IPS-18c (cell line): ENCODE results near the gene SLC29A4.
"Not testable (repeated sequence)": the region's sequence is repeated elsewhere in the genome, so short reads cannot be mapped to it uniquely, and the experiment has no call there.

Experiments used
- H3K4me3 ChIP-seq: 2 replicates; pipeline ENCODE4 v1.7.0; 2013; ENCODE audit warnings: low read depth, mild to moderate bottlenecking, low read length, moderate library complexity; ENCODE audit not compliant: insufficient read depth
- H3K9me3 ChIP-seq: one replicate; pipeline ENCODE4 v1.6.1; 2013; ENCODE audit warnings: mild to moderate bottlenecking, low read length, moderate library complexity; ENCODE audit not compliant: control insufficient read depth, insufficient read depth

The SLC29A4 gene

DNA sequence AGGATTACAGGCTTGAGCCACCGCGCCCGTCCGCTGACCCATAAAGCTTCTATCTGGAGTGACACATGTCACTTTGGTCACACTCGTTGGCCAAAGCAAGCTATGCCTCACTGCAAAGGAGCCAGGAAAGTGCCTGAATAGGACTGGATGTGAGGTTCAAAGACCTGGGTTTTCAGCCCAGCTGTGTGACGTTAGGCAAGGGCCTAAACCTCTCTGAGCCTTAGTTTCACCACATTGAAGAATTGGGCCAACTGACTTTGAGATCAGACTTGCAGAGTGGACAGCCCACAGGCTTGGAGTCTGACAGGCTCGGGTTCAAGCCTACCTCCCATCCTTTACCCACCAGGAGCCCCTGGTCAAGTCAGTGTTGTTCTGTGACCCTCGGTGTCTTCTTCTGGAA, 5.8 kb downstream of the SLC29A4 start:
- H3K9me3 ChIP-seq, H3K4me3 ChIP-seq: not testable (repeated sequence)

DNA sequence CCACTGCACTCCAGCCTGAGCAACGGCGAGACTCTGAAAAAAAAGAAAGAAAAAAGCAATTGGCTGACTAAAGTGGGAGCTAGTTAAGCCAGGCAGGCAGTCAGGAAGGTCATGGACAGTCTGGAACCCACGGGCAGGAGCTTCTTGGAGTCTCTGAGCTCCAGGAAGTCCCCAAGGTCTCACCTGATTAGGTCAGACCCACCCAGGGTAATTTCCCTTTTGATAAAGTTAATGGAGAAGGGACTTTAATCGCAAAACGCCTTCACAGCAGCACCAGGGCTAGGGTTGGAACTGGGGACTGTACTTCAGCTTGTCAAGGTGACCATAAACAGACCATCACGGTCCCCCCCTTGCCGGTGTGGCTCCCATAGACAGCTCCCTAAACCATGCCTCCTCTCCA, 6.6 kb downstream of the SLC29A4 start:
- Histone ChIP-seq H3K9me3 (no peaks in the 10 kb centered on the region), H3K4me3 (no peak overlapping the region)

DNA sequence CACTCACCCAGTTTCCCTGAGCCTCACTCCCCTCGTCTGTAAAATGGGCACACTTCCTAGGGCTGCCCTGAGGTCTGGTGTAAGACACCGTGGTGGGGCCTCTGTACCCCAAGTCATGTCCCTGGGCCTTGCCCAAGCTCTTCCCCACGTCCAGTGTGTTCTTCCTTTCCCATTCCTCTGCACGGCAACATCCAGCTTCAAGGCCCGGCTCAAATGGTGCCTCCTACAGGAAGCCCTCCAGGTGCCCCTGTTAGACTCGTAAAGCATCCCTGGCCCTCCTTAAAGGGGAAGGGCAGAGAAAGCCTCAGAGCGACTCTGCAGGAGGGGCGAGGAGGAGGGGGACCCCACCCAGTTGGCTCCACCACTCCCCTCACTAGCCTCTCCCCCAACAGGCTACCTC, 8.6 kb downstream of the SLC29A4 start:
- H3K9me3 ChIP-seq = no peaks in the 10 kb centered on the region

DNA sequence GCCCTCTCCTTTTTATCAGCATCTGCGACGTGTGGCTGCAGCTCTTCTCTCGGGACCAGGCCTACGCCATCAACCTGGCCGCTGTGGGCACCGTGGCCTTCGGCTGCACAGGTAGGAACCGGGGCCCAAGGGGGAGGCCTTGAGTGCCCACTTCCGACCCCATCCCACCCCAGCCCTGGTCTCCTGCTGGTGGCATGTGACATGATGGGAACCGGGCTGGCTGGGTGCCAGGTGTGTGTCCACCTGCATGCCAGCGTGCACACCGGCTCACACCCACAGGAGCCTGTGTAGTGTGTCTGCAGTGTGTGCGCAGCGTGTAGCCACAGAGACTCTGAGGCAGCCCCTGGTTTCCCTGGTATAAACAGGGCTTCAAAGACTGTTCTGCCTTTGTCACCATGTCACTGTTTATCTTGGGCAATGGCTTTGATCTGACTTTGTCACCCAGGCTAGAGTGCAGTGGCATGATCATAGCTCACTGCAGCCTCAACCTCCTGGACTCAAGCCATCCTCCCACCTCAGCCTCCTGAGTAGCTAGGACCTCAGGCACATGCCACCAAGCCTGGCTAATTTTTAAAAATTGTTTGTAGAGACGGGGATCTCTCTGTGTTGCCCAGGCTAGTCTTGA, 9.1 kb downstream of the SLC29A4 start:
- not testable (repeated sequence) for H3K4me3 ChIP-seq, H3K9me3 ChIP-seq

More for the DNA sequence above, 8.6 kb downstream of the SLC29A4 start:
- H3K4me3 ChIP-seq = no peak overlapping the region

DNA sequence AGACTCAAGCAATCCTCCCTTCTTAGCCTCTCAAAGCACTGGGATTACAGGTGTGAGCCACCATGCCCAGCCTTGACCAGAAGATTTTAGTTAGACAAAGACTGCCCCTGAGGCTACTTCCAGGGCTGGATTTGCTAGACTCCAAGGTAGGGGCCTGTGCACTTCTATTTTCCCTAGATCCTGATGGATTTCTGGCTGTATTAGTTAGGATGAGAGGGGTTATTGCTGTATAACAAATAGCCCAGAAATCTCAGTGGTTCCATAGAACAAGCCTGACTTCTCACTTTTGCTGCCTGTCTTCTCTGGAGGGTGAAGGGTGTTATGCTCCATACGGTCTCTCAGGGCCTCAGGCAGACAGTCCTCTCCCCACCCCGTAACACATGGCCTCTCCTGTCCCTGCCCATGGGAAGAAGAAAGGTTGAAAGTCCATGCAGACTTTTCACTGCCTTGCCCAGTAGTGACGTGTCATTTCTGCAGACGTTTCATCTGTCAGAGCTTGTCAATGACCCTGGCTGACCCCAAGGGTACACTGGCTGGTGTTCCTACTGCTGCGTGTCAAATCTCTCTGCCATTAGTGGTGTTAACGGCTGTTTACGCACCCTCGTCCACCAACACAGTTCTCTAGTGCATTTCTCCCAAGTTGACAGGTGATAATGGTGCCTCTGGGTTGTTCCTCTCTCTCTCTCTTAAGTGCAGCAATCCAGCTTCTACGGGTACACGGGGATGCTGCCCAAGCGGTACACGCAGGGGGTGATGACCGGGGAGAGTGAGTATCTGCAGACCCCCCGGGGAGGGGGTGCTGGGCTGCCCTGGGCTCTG, 11.6 kb downstream of the SLC29A4 start:
- Histone ChIP-seq H3K9me3 (no peaks in the 10 kb centered on the region), H3K4me3 (no peak overlapping the region)

DNA sequence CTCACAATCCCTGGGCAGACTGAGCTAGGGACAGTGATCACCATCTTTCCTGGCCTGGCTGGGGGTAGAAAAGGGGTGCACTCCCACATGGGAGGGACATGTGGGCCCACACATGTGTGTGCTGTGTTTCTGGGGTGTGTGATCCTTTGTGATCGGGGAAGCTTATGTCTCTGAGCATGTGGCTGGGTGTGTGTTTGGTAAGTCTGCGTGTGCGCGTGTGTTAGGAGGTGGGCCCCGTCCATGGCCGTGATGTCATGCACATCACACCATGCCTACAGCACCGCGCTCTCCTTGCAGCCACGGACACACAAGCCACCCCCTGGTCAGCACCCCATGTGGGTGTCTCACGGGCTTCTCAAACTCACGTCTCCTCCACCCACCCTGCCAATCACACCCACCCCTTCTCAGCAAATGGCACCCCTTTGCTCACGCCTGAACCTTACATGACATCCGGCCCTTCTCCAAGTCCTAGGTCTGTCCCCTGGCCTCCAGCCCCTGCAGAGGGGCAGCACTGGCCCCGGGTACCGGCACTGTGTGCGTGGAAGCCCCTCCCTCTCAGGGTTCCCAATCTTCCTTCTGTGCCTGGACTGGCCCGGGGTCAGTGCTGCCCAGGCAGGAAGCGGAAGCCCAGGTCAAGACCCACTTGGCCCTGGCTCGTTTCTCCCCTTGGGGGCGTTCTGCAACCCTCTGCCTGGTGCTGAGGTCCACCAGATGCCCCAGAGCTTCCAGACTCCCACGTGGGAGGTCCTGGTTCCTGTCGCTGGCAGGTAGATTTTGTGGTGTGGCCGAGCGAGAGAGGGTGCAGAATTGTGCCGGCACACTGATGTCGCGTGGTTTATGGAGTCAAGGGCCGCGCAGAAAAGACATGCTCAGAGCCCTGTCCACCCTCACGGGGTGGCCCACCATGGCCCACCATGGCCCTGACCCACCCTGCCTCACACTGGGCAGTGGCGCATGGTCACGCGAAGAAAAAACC, 12.6 kb downstream of the SLC29A4 start:
- H3K9me3 ChIP-seq = no peaks in the 10 kb centered on the region
- H3K4me3 ChIP-seq = peak overlapping the region; percentile 58; the same call in 1 of the 2 replicates

DNA sequence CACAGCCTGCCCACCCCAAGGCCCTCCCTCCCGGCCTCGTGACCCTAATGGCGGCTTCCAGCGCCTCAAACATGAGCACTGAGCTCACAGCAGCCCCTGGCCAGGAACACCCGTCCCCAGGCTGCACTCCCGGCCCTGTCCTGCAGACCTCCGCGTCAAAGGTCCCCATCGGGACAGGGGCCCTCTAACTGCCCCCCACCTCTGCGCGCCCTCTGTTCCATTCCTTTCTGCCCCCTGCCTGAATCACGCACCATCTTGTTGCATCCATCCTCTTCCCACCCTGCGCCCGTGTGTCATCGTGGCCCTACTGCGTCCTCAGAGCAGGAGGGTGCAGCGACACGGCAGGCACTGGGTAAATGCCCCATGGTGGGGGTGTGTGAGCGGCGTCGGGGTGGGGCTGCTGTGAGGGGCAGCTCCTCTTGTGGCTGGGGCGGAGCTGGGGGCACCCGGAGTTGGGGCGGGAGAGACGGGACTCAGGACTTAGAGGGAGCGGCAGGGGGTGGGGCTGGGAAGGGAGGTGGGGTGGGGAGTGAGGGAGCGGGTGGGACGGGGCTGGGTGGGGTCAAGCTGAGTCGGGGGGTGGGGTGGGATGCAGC, 13.4 kb downstream of the SLC29A4 start:
- Histone ChIP-seq H3K4me3 (peak overlapping the region; percentile 58), H3K9me3 (no peaks in the 10 kb centered on the region)

DNA sequence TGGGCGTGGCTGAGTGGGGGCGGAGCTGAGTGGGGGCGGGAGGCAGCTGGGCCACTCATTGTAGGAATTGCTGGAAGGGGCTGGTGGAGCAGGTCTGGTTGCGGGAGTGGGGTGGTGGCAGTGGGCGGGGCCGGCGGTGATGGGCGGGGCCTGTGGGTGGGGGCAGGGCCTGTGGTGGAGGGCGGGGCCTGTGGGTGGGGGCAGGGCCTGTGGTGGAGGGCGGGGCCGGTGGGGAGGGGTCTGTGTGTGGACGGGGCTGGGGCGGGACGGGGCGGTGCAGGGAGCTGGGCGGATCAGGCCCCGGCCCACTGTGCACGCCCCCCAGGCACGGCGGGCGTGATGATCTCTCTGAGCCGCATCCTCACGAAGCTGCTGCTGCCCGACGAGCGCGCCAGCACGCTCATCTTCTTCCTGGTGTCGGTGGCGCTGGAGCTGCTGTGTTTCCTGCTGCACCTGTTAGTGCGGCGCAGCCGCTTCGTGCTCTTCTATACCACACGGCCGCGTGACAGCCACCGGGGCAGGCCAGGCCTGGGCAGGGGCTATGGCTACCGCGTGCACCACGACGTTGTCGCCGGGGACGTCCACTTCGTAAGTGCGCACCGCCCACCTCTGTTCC, 14.0 kb downstream of the SLC29A4 start:
- H3K4me3 ChIP-seq = peak overlapping the region; percentile 41

DNA sequence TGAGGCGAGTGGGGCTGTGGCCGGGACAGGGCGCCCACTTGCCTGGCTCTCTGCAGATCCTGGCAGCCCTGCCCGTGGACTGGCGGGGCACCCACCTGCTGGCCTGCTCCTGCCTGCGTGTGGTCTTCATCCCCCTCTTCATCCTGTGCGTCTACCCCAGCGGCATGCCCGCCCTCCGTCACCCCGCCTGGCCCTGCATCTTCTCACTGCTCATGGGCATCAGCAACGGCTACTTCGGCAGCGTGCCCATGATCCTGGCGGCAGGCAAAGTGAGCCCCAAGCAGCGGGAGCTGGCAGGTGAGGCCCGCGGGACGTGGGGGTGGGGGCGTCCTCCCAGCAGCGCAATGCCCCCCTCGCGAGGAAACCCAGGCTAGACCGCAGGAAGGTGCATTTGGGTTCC, 17.6 kb downstream of the SLC29A4 start:
- Histone ChIP-seq H3K4me3 (no peak overlapping the region), H3K9me3 (no peaks in the 10 kb centered on the region)

More for the DNA sequence above, 14.0 kb downstream of the SLC29A4 start:
- no peaks in the 10 kb centered on the region for H3K9me3 ChIP-seq

DNA sequence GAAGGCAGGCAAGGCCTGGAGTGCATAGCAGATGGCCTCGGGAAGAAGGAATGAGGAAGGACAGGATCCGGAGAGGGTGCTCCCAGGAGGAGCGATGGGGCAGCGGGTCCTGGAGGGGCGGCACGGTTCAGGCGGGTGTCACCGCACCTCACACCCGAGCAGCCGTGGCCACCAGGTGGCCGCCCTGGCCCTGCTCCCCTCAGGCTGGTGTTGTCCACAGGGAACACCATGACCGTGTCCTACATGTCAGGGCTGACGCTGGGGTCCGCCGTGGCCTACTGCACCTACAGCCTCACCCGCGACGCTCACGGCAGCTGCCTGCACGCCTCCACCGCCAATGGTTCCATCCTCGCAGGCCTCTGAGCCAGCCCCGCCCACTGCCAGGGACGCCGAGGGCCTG, 19.8 kb downstream of the SLC29A4 start:
- Histone ChIP-seq H3K9me3 (no peaks in the 10 kb centered on the region), H3K4me3 (no peak overlapping the region)

DNA sequence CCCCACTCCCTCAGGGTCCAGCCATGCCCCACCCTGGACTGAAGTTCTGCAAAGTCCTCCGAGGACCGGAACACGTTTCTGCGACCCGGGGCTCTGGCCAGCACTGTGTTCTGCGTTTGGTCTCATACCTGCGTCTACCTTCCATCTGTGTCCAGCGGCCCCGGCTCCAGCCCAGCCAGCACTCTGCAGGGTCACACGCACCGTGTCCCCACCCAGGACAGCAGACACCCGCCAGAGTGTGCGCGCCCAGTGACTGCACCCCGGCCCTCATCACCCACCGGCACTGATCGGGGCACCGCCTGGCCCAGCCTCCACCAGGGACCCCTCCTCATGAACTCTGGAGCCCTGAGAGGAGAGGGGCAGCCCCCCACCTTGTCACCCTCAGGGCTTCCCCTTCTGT, 20.3 kb downstream of the SLC29A4 start:
- H3K4me3 ChIP-seq = no peak overlapping the region
- H3K9me3 ChIP-seq = no peaks in the 10 kb centered on the region

DNA sequence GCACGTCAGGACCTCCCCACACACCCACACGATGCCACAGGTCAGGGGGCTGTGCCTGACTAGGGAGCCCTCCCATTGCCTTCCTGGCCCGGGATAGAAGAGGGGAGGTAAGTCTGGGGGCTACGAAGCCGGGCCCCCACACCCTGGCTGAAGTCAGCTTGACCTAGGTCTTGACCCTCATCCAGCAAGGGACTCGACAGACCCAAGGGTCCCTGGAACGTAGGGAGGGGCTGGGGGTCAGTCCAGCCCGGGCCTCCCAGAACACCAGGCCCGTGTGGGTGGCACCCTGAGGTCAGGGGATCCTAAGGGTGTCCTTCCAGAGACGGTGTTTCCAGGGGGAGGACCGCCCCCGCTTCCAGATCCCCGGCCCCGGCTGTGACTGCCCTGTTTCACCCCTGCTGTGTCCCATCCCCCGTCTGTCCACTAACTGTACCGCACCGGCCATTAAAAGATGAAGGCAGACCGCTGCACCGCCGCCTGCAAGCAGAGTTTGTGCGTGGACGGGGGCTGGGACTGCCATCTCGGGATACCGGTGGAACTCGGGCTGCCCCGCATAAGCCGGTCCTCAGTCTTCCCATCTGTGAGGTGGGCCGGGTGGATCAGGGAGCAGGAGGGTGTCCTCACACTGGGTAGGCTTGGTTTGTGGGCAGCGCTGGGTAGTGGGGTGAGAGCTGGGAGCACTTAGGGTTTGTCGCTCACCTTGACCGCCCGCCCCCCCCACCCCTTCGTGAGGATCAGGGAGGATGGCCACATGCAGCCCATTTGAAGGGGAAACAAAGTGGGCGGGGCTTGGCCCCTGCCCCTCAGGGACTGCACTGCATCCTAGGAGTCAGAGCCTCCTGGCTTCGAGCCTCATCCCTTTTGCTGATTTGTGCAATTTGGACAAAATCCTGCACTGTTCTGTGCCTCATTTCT, 21.1 kb downstream of the SLC29A4 start:
- Histone ChIP-seq H3K4me3 (no peak overlapping the region), H3K9me3 (no peaks in the 10 kb centered on the region)

DNA sequence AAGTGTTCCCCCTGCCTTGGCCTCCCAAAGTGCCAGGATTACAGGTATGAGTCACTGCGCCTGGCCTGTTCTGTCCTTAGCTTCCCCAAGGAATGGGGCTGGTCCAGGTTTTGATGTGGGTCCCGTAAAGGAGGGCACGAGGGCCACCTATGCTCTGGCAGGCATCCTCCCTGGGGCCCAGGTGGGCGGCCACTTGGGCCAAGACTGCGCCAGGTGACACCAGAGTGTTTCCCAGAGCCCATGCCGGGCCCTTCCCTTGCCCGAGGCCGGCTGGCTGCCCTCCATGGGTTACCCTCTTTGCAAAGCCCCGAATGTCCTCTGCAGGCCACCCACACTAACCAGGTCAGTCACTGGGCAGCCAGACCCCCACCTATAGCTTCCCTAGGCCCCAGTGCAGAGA, 22.3 kb downstream of the SLC29A4 start:
- H3K9me3 ChIP-seq, H3K4me3 ChIP-seq: not testable (repeated sequence)

DNA sequence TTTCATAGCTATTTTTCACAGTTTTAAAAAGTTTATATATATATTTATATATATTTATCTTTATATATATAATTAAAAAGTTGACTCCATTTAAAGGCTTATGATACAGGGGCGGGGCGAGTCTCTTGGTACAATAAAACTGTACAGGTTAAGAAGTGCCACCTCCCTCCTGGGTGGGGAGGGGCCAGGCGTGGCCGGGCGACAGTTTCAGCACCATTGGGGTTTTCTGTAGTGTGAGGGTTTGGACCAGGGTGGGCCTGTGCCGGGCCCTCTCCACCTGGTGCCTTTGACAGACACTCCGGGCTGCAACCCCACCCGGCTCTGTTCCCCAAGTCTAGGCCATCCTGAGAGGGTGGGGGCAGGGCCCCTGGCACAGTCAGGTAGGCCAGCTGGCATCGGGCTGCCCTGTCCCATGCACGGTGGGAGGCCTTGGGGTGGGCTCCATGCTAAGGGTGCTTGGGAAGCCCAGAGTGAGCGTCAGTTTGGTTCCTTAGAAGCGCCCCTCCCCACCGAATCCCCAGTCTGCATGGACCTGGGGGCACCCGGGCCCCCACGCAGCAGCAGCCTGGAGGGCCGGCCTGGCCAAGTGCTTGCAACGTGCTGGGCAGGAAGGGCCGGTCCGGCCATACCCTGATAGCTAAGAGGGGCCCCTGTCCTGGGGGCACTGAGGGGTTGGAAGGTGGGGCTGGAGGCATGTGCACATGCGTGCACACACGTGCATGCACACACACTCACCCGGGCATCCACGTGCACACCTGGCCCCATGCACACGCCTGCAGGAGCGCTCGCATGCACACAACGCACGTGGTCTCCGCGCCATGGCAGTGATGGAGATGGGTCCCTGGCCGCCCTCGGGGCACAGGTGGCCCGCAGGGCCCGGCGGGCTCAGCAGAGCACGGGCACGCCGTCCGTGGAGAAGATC, 24.7 kb downstream of the SLC29A4 start:
- H3K4me3 ChIP-seq = not testable (repeated sequence)

DNA sequence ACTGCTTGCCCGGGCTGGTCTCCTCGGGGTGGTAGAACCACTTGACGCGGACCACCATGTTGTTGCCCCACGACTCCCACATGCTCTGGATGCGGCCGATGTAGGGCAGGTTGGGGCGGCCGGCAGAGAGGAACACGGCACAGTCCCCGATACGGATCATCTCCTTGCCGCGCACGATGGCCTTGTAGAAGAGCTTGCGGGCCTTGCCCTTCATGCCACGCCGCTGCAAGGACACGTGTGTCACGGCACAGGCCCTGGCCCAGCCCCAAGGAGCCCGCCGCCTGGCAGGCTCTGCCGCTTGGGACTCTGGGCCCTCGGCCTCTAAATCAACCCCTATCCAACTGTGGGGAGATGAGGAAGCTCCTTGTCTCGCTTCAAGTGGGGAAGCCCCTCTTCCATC, 26.4 kb downstream of the SLC29A4 start:
- Histone ChIP-seq H3K4me3 (no peak overlapping the region), H3K9me3 (no peaks in the 10 kb centered on the region)

More for the DNA sequence above, 24.7 kb downstream of the SLC29A4 start:
- not testable (repeated sequence) for H3K9me3 ChIP-seq
